NB4 (cell line): Measurements from ENCODE around the gene ZC3H12A.

Source experiments
- DNase-seq: peaks from one replicate; pipeline ENCODE4 v3.0.0; 2010; ENCODE audit warnings: low read depth
- H3K4me3 ChIP-seq: one replicate; pipeline ENCODE4 v1.5.1; 2011; ENCODE audit warnings: mild to moderate bottlenecking, low read depth, low read length, moderate library complexity
- CTCF ChIP-seq: IDR thresholded peaks from one replicate; pipeline ENCODE4 v1.5.1; 2012; ENCODE audit warnings: low read depth, low read length
- MAX ChIP-seq: IDR thresholded peaks from 2 replicates; pipeline ENCODE4 v1.6.1; 2011; ENCODE audit warnings: low read depth, low read length
- MYC ChIP-seq: IDR thresholded peaks from 2 replicates; pipeline ENCODE4 v1.6.1; 2011; ENCODE audit warnings: low read depth, low read length
- POLR2A ChIP-seq: IDR thresholded peaks from 2 replicates; pipeline ENCODE4 v1.6.1; 2011; ENCODE audit warnings: mild to moderate bottlenecking; ENCODE audit not compliant: insufficient read length; ENCODE audit errors: extremely low read depth

The ZC3H12A gene

GRCh38 chr1:37441490-37441889 lies 32.9 kb upstream of the ZC3H12A start:
- TF ChIP-seq MAX (no peak), CTCF (no peak), POLR2A (no peak), MYC (no peak)
- no peak overlapping the region for H3K4me3 ChIP-seq
- DNase-seq = no peak

- TF ChIP-seq POLR2A (no peak), CTCF (no peak), MYC (no peak), MAX (no peak)
- H3K4me3 ChIP-seq = no peak overlapping the region
- DNase-seq = no peak
Observed at GRCh38 chr1:37442139-37442538, 32.2 kb upstream of the ZC3H12A start.

- H3K4me3 ChIP-seq = no peak overlapping the region
- DNase-seq = no peak
- TF ChIP-seq POLR2A (no peak), CTCF (no peak), MAX (no peak), MYC (no peak)
Observed at GRCh38 chr1:37442644-37443043, 31.7 kb upstream of the ZC3H12A start.

- TF ChIP-seq MAX = no peak
- no peak for TF ChIP-seq MYC
- no peak for TF ChIP-seq POLR2A
- no peak for DNase-seq
Observed at GRCh38 chr1:37446874-37447273, 27.5 kb upstream of the ZC3H12A start.

GRCh38 chr1:37448185-37448584 lies 26.2 kb upstream of the ZC3H12A start:
- no peak for DNase-seq
- TF ChIP-seq POLR2A (no peak), CTCF (no peak), MAX (no peak), MYC (no peak)

More at GRCh38 chr1:37446874-37447273, 27.5 kb upstream of the ZC3H12A start:
- no peak overlapping the region for H3K4me3 ChIP-seq

GRCh38 chr1:37448691-37449417 lies 25.5 kb upstream of the ZC3H12A start:
- peak; percentile 28 for DNase-seq
- no peak overlapping the region for H3K4me3 ChIP-seq

More at GRCh38 chr1:37448185-37448584, 26.2 kb upstream of the ZC3H12A start:
- no peak overlapping the region for H3K4me3 ChIP-seq

More at GRCh38 chr1:37448691-37449417, 25.5 kb upstream of the ZC3H12A start:
- no peak for TF ChIP-seq MAX
